Stimulated activated CD8-positive, alpha-beta memory T cell treated with anti-CD3 and anti-CD28 coated beads, Interleukin-7, amount 100 ng/mL, for 4 hours (primary cell): ENCODE measurements around the gene C1QTNF9B.
"Not testable (repeated sequence)": the region's sequence is repeated elsewhere in the genome, so short reads cannot be mapped to it uniquely, and the experiment has no call there.

ENCODE experiments used
- DNase-seq, 2 donors: peaks; one replicate each; pipeline ENCODE4 v3.0.0-alpha.2; 2020; ENCODE audit warnings: low read depth in 2 of 2

Gene C1QTNF9B

GRCh38 chr13:23897452-23897919 is at the start of gene C1QTNF9B:
C1QTNF9B (minus strand) TSS chr13:23897502.
- DNase-seq, result not testable (repeated sequence)

GRCh38 chr13:23946900-23947299 is 49.6 kb upstream of the C1QTNF9B start:
- no peak for DNase-seq

- DNase-seq, result no peak
Measured at GRCh38 chr13:23946067-23946466, 48.8 kb upstream of the C1QTNF9B start.

GRCh38 chr13:23945612-23946011 is 48.3 kb upstream of the C1QTNF9B start:
- no peak for DNase-seq

- DNase-seq, result no peak
Measured at GRCh38 chr13:23941211-23941610, 43.9 kb upstream of the C1QTNF9B start.

- not testable (repeated sequence) for DNase-seq
Measured at GRCh38 chr13:23939666-23940065, 42.4 kb upstream of the C1QTNF9B start.

GRCh38 chr13:23934520-23934919 is 37.2 kb upstream of the C1QTNF9B start:
- DNase-seq, result no peak

GRCh38 chr13:23928985-23929384 is 31.7 kb upstream of the C1QTNF9B start:
- DNase-seq, result no peak

- DNase-seq, result no peak
Measured at GRCh38 chr13:23923031-23923430, 25.7 kb upstream of the C1QTNF9B start.

GRCh38 chr13:23922005-23922932 is 25.0 kb upstream of the C1QTNF9B start:
- DNase-seq, result no peak

- DNase-seq, result no peak
Measured at GRCh38 chr13:23921451-23921888, 24.2 kb upstream of the C1QTNF9B start.

- no peak for DNase-seq
Measured at GRCh38 chr13:23919006-23919405, 21.7 kb upstream of the C1QTNF9B start.

- no peak for DNase-seq
Measured at GRCh38 chr13:23918208-23918607, 20.9 kb upstream of the C1QTNF9B start.

GRCh38 chr13:23915308-23915707 is 18.0 kb upstream of the C1QTNF9B start:
- DNase-seq, result no peak

GRCh38 chr13:23912469-23912868 is 15.2 kb upstream of the C1QTNF9B start:
- no peak for DNase-seq

GRCh38 chr13:23909606-23910005 is 12.3 kb upstream of the C1QTNF9B start:
- no peak for DNase-seq

GRCh38 chr13:23905766-23906165 is 8.5 kb upstream of the C1QTNF9B start:
- DNase-seq, result no peak

- DNase-seq, result no peak
Measured at GRCh38 chr13:23903906-23904280, 6.6 kb upstream of the C1QTNF9B start.

GRCh38 chr13:23902975-23903905 is 5.9 kb upstream of the C1QTNF9B start:
- no peak for DNase-seq

GRCh38 chr13:23901365-23901764 is 4.1 kb upstream of the C1QTNF9B start:
- DNase-seq, result no peak

GRCh38 chr13:23899555-23899954 is 2.3 kb upstream of the C1QTNF9B start:
- no peak for DNase-seq

- DNase-seq, result no peak
Measured at GRCh38 chr13:23898101-23898500, 799 bp upstream of the C1QTNF9B start.
